ENCODE measurements around the gene FREM2. TPM values are rescaled to one million over a fixed set of nuclear protein-coding genes. Genes with fewer than 3 reads are reported as not detected.

FREM2 gene
- total RNA-seq, 1 experiment from 2014 or later = 0.05 TPM

- no peak for TF ChIP-seq CTCF (IDR thresholded peaks at IDR 0.05 in 2 of 3, conservative IDR thresholded peaks at IDR 0.05 in 1 of 3; ENCODE audit: borderline replicate concordance in 1 of 3, insufficient read depth in 1 of 3, low read depth in 2 of 3, low read length in 2 of 3)
These were observed 10.3 kb downstream of the FREM2 start (continued) for GRCh38 chr13:38697197-38697596.

- intact Hi-C loops (cut with micrococcal nuclease) = no loop called here
- POLR2A ChIA-PET = no interaction called here
- no peak overlapping the region for H3K9ac ChIP-seq (ENCODE audit: low read length)
- no peak for TF ChIP-seq ZFX (IDR thresholded peaks at IDR 0.05)
- CTCF ChIA-PET = no interaction called here
- no peak overlapping the region for H3K27ac ChIP-seq (ENCODE audit: low read depth, low read length)
- no peak overlapping the region for H3K4me2 ChIP-seq (ENCODE audit: low read length)
- BruUV-seq (replicated peaks) = no TSS peak
- no peaks in the 10 kb centered on the region for H3K36me3 ChIP-seq (ENCODE audit: control insufficient read depth in 1 of 2, insufficient read depth in 2 of 2, low read length in 2 of 2)
- H3K27me3 ChIP-seq (ENCODE audit: insufficient read depth, low read length) = no peaks in the 10 kb centered on the region
- RAD21 ChIA-PET (ENCODE audit: low non-redundant PET in 1 of 2, low total read pairs in 2 of 2, uncharacterized antibody in 2 of 2, unreplicated experiment in 2 of 2) = no interaction called here
- H4K20me1 ChIP-seq (ENCODE audit: insufficient read depth) = no peaks in the 10 kb centered on the region
- peaks cover 0 to 22% of the 10 kb centered on the region in 2 experiments; a peak in 1 of 4 replicates for H3K9me3 ChIP-seq (ENCODE audit: control insufficient read depth in 1 of 2, insufficient read depth in 1 of 2, low read depth in 1 of 2, low read length in 2 of 2)
- no peaks in the 10 kb centered on the region for H3K79me2 ChIP-seq (ENCODE audit: insufficient read depth, low read length)
- DNase-seq (ENCODE audit: low read depth, low spot score) = no peak
- no peaks in the 10 kb centered on the region for H3K4me1 ChIP-seq (ENCODE audit: control insufficient read depth in 1 of 2, insufficient read depth in 2 of 2, low read length in 2 of 2)
- no peak for ATAC-seq
- no peaks in the 10 kb centered on the region for H3K9me2 ChIP-seq (ENCODE audit: insufficient read depth)
- no peak overlapping the region for H2AFZ ChIP-seq (ENCODE audit: low read depth, low read length, poor library complexity, severe bottlenecking)
- H3K4me3 ChIP-seq (replicated peaks in 1 of 2; ENCODE audit: low read depth in 1 of 2, low read length in 2 of 2) = no peak overlapping the region
These were observed 10.9 kb downstream of the FREM2 start for GRCh38 chr13:38697628-38698333.

GRCh38 chr13:38700051-38700450, 13.2 kb downstream of the FREM2 start:
- H4K20me1 ChIP-seq (ENCODE audit: insufficient read depth) = no peaks in the 10 kb centered on the region
- CTCF ChIA-PET = no interaction called here
- no peak overlapping the region for H2AFZ ChIP-seq (ENCODE audit: low read depth, low read length, poor library complexity, severe bottlenecking)
- no peaks in the 10 kb centered on the region for H3K79me2 ChIP-seq (ENCODE audit: insufficient read depth, low read length)
- no peak overlapping the region for H3K9ac ChIP-seq (ENCODE audit: low read length)
- no peak for DNase-seq (ENCODE audit: low read depth, low spot score)
- no peak overlapping the region for H3K4me2 ChIP-seq (ENCODE audit: low read length)
- no peak for TF ChIP-seq EZH2 (IDR thresholded peaks at IDR 0.05)
- ATAC-seq = no peak
- H3K36me3 ChIP-seq (ENCODE audit: control insufficient read depth in 1 of 2, insufficient read depth in 2 of 2, low read length in 2 of 2) = no peaks in the 10 kb centered on the region; a peak in 1 of 4 replicates
- intact Hi-C loops (cut with micrococcal nuclease) = no loop called here
- no TSS peak for BruUV-seq (replicated peaks)
- POLR2A ChIA-PET = no interaction called here
- H3K4me1 ChIP-seq (ENCODE audit: control insufficient read depth in 1 of 2, insufficient read depth in 2 of 2, low read length in 2 of 2) = no peaks in the 10 kb centered on the region
- H3K4me3 ChIP-seq (replicated peaks in 1 of 2; ENCODE audit: low read depth in 1 of 2, low read length in 2 of 2) = no peak overlapping the region
- no peaks in the 10 kb centered on the region for H3K9me2 ChIP-seq (ENCODE audit: insufficient read depth)
- no peak overlapping the region for H3K27ac ChIP-seq (ENCODE audit: low read depth, low read length)
- H3K27me3 ChIP-seq (ENCODE audit: insufficient read depth, low read length) = no peaks in the 10 kb centered on the region
- RAD21 ChIA-PET (ENCODE audit: low non-redundant PET in 1 of 2, low total read pairs in 2 of 2, uncharacterized antibody in 2 of 2, unreplicated experiment in 2 of 2) = no interaction called here
- 0 out of 4 replicates have a peak, but pooled peaks cover 0 to 13% of the 10 kb centered on the region in 2 experiments for H3K9me3 ChIP-seq (ENCODE audit: control insufficient read depth in 1 of 2, insufficient read depth in 1 of 2, low read depth in 1 of 2, low read length in 2 of 2)

Data from HCT116 (cell line).